HL-60 (cell line): Measurements from ENCODE around the gene CHKB.

Experiments
- CTCF ChIP-seq: IDR thresholded peaks from one replicate; pipeline ENCODE4 v1.5.1; 2011; ENCODE audit warnings: low read length, control low read depth, inconsistent platforms; ENCODE audit not compliant: insufficient read depth
- GABPA ChIP-seq: IDR thresholded peaks from 2 replicates; pipeline ENCODE4 v1.6.1; 2012; ENCODE audit warnings: low read depth

GRCh38 chr22:50626850-50627641 lies 44.4 kb upstream of the CHKB start:
- TF ChIP-seq CTCF (no peak), GABPA (no peak)
